Stimulated activated CD8-positive, alpha-beta memory T cell treated with anti-CD3 and anti-CD28 coated beads, Interleukin-2, amount 100 ng/mL, for 48 hours (primary cell): Measurements from ENCODE around the gene NXN.
"Not testable (repeated sequence)": the region's sequence is repeated elsewhere in the genome, so short reads cannot be mapped to it uniquely, and the experiment has no call there.

Experiments used
- DNase-seq, 2 donors: peaks; one replicate each; pipeline ENCODE4 v3.0.0-alpha.2; 2020; ENCODE audit warnings: low read depth in 2 of 2

NXN gene

DNA sequence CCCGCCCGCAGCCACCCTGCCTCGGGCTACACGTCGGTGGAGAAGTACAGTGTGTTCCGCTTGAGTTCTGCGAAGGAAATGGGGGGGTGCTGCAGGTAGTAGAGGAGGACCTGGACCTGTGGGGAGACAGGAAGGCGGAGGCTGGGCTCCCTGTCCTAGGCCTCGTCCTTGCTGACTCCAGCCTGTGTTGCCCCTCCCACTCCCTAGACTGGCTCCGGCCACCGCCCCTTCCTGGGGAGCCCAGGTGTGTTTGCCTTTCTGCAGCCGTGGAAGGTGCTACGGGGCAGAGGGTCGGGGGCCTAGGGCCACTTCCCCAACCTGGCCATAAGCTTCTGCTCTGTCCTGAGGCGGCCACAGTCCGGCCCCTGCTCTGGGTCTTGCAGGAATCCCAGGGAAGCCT, 26.5 kb upstream of the NXN start:
- DNase-seq, result no peak

DNA sequence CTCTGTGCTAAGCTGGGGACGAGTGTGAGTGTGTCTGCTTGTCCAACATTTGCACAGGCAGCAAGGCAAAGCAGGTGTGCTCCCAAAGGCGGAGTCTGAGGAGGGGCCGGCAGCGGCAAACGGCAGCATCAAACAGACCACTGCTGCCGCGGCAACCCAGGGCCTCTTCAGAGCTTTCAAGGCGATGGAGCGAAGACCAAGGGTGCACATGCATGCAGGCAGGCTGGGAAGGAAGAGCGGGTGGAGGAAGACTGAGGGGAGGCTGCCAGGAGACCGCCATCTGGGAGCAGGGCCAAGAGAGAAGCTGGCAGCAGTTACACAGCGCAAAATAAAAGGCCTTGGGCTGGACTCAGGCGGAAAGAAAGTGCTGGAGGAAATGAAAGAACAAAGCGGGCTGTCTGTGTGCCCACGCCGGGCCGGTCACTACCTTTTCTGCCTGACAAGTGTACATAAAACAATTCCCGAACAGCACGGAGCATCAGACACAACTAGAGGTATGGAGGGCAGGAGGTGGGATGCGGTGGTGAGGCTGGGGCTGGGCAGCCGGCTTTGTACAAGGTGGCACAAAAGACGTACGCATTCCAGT, 25.9 kb upstream of the NXN start:
- DNase-seq, result no peak

DNA sequence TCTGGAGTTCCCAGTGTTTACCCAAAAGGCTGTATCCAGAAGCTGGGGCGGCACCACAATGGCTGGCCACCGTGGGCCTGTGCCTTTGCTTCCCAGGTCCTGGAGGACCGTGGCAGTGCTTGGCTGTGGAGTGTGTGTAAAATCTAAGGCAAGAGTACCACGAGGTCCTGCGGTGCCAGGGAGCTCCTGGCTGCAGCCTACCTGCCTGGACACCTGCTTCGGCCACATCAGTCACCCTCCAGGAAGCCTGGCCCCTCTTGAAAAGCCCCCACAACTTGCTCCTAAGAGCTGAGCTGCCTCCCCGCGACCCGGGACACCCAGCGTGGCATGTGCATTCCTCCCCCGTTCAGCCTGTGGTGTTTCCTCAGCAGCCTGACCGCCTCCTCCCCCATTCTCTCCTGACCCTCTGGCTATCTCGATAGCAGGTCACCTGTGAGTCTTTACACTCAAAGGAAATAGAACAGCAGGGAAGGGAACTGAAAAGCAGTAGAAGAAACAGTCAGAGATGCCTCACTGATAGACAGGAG, 25.3 kb upstream of the NXN start:
- DNase-seq, result no peak

DNA sequence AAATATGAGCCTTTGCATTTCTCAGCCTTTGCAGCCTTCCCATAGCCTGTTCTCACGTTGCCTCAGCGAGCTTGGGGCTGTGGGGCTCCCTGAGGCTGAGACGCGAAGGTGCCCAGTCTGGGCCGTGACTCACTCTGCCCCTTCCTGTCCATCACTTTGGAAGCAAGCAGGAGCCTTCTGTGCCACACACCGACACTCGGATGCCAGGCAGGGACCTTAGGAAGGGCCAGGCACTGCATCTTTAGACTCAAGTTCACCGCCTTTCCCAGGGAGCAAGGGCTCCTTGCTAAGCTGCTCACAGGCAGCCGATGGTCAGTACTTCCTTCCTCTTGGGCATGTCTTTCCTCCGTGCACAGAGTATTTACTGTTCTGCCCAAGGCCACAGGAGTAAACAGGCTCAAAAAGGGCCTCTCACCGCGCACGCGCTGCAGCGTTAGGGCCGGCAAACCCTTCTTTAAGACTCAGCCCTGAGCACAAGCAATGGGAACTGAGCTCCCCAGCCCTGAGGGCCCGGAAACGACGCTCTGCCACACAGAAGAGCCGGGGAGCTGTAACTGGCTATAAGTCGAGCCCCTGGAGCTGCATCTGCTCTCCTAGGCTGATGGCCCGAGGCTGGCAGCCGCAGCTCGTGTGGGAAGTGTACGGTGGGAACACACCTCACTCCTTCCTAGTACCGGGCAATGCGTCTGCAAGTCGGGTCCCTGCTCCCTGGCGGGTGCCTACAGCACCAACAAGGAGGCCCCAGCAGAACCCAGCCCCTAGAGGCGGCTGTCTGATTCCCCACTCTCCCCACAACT, 24.6 kb upstream of the NXN start:
- DNase-seq, result no peak

DNA sequence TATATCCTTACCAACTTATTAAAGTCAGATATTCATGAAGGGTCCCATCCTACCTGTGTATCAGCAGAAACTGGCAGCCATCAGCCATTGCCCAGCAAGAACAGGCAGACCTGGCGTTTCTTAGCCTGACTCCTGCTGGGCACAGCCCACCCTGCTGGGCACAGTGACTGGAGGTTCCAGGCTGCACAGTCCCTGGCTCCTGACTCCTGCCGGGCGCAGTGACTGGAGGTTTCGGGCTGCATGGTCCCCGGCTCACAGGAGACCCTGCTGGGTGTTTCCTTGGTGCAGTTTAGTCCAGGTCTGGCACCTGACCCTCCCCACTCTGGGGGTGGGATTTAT, 24.0 kb upstream of the NXN start:
- DNase-seq, result no peak

DNA sequence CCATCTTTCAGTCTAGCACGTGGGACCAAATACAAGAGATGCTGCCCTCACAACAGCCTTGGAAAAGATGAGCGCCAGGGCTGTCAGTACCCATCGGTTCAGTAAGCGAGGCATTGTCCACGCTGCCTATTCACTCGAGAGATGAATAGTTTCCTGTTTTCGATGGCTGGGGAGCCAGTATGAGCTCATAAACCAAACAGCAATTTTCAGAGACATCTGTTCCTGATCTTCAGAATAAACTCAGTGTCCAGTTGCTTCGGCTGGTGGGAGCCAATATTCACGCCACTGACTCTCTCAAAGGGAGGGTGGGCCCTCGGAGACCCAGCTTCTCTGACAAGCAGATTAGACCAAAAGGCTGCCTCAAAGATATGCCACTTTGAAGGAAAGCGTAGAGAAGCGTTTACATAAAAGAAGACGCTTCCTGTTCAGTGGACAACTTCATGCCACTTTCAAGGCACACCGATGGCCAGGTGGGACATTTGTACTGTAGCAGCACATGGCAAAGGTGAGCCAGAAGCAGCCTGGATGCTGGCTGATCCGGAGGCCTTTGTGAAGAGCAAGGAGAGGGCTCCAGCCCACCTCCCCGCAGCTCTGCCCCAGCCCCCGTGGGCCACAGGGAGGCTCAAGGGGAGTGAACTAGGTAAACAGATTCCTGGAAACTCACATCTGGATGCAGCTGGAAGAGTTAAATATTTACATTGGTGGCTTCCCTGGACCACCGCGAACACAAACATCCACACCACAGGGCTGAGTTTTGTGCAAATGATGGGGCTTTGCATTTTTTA, 23.4 kb upstream of the NXN start:
- DNase-seq, result no peak

DNA sequence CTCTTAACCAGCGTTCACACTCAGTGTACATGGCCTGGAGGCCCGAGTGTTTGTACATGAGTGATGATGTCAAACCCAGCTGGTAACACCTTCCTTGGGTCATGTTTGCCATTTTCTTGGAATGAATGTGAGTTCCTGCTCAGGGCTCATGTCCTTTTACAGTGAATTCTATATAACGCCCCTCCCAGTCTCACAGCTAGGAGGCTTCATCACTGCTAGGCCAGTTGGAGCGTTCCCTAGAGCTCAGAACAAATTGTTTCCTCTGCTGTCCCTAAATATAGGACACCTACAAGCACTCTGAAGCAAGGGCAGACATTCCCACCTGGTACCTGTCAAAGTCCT, 22.8 kb upstream of the NXN start:
- no peak for DNase-seq

DNA sequence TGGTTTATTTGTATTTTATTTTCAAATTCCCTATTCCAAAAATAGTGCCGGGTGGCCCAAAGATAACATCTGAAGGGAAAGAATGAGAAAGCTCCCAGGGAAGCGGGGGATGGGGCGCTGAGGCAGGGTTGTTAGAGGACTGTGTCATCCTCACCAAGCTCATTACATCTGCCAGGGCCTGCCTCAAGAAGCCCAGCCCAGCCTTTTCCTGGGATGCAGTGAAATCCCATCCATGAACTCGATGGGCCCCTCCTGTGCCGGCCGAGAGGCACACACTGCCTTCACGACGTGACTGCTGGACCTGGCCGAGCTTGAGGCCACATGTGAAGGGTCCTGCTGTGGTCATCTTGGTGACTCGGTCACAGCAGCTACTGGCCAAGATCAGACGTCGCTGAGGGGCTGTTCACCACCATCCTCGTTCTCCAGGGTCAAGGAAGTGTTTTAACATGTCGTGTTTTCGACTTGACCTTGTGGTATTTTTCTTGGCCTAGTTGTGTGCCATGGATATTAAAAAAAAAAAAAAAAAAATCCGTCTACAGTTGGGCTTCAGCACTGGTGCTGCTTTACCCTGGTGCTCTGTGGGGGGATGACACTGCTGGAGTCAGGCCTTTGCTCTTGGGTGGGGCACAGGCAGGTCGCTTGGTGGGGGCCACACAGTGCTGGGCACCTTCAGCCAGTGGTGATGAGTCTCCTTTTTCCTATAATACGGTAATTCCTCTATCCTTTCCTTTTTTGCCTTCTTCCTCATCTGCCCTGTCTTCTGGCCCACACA, 22.2 kb upstream of the NXN start:
- DNase-seq, result no peak

DNA sequence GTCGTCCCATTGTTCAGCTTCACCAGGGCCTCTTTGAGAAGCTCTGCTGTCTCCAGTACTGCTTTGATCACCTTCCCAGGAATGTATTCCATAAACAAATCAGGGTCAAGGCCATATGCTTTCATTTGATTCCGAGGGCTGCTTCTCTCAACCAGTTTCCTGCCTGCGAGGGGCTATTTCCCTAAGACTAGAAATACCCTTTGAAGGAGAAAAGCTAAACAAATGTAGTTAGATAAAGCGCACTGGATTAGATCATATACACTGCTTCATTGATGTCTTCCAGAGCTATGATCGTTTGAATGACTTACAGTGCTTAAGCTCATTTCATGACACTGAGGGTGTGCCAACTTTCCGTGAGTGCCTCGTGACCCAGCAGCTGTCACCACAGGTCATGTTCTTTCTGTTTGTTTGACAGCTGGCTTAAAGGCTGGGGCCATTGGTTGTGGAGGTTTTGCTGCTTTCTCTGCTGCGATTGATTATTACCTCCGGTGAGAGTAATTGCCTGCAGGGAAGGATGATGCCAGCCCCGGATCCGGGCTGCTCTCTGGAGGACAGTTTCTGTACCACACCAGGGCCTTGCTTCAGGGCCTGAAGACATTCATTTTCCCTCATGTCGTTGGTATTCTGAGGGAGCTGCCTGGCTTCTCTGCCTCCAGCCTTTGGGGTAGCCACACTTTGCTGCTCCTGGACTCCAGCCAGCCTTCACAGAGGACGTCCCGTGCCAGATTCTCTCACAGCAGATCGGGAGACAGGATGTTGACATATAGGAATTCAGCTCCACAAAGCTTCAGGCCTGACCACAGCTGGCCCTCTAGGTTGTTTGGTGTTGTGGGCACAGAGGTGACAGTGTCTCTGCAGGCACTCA, 21.3 kb upstream of the NXN start:
- DNase-seq, result no peak

DNA sequence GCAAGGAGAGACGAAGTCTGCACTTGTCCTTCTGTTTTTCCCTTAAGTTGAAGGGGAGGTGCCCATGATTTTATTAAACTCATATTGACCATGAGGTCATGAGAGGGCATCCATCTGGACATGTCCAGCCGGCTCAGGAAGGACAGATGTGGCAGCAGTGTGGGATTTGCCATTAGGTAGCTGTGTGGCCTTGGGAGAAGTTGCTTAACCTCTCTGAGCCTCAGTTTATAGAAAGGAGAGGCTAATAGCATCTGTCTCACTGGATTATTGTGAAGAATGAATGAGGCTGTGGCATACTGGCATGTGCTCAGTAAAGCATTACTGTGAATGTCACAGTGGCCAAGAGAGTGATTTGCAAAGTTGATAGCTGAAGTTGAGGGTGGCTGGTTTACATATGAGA, 18.5 kb upstream of the NXN start:
- DNase-seq, result no peak

DNA sequence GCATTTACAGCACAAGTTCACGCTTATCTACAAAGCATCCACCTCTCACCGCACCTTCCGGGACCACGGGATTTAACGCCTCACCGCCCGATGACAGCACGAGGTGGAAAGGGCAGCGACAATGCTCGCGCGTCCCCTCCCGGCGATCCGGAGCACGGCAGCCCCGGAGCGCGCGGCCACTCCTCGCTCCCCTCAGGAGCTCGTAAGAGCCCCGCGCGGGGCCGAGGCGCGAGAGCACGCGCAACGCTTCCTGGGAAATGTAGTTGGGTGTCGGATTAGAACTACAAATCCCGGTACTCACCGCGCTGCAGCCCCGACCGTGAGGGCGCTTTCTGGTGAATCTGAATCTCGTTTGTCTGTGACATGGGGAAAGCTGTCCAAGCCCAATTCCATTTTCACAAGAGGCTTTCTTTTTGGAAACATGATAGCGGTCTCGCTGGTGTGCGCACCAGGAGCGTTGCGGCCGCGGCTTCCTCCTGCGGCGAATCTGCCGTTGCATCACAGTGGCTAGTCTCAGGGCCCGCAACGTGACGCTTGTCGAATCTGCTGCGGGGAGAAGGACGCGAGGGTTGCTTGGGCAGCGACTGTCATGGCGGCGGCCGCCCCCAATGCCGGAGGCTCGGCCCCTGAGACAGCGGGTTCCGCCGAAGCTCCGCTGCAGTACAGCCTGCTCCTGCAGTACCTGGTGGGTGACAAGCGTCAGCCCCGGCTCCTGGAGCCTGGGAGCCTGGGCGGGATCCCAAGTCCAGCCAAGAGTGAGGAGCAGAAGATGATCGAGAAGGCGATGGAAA, 17.2 kb upstream of the NXN start, which contains the start of gene TIMM22:
TSS of gene TIMM22 (plus strand) at position 576 of the 791 bp plus-strand sequence. CDS start at position 590, 14 bp downstream.
- peak; percentile 82 to 87 for DNase-seq

DNA sequence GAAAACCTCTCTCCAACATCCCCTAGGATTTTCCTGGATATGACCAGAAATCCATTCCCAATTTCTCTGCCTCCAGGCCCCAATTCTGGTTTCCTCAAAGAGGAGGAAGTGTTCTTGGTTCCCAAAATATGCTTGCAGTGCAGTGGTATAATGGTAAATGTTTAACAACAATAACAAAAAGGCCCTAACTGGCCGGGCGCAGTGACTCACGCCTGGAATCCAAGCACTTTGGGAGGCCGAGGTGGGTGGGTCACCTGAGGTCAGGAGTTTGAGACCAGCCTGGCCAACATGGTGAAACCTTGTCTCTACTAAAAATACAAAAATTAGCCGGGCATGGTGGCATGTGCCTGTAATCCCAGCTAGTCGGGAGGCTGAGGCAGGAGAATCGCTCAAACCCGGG, 15.7 kb upstream of the NXN start:
- DNase-seq, result not testable (repeated sequence)

DNA sequence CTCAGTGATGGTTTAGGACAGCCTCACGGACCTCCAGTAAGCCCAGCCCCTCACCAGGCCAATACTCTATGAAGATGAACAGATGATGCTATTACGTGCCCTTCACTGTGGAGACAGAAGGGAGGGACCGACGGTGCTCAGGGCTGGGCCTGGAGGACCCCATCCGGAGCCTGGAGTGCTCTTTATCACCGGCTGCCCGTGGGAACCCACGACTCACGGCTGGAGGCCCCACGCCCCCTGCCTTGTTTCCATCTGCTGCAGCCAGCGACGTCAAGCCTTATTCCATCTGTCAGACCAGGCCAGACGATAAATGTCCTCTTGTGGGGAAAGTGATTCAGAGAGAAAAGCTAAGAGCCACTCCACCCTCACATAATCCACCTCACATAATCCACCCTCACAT, 13.4 kb upstream of the NXN start:
- no peak for DNase-seq

DNA sequence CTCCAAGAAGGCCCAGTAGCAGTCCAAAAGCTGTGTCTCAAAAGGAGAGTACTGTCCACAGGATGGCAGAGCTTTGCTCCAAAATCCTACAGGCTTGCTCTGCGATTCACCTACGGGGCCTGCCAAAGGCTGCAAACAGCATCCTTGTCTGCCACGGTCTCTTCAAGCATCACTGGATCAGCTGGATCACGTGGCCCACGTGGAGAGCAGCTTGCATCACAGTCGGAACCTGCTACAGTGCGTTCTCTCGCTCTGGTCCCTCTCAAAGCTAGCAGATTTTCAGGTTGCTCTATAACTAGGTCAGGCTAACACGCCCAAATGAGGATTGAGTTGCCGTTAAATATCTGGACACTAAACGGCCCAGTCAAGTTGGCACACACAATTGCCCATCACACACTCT, 9.0 kb upstream of the NXN start:
- no peak for DNase-seq

DNA sequence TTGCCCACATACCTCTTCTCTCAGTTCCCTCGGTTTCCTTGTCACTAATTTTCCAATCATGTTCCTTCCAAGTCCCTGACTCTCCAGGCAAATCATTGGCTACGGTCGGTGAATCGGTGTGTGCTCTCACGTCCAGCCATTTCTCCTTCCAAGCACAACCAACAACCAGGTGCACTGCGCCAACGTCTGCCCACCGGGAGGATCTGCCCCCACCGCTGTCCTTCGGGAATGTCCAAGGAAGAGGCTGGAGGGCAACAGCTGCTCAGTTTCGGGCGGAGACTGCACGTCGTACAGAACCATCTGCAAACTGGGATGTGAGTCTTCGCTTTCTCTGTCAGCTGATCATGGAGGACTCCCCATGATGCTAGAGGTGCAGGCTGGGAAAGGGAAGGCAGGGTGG, 8.4 kb upstream of the NXN start:
- DNase-seq, result no peak

DNA sequence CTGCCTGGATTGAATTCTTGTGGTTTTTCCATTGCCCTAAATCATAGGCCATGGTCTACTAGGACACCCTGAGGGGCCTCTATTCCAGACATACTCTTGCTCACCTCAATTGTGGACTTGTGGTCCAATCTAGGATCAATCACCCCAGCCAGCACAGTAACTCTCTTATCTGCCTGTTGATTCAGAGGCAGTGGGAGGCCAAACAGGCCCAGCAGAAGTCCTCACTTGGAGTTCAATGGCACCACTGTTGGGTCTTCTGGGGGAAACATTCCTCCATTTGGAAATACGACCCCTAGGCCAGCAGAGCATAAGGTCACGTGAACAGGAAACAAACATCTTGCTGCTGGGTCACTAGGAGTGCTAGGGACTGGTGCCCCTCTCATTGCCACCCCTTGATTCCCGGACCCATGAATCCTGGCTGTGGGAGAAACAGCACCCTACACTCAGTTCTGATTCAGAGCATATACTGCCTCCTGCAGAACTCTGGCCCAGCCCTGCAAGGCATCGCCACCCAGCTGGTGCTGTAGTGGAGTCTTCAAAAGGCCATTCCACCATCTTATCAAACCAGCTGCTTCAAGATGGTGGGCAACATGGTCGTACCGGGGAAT, 6.8 kb upstream of the NXN start:
- no peak for DNase-seq

DNA sequence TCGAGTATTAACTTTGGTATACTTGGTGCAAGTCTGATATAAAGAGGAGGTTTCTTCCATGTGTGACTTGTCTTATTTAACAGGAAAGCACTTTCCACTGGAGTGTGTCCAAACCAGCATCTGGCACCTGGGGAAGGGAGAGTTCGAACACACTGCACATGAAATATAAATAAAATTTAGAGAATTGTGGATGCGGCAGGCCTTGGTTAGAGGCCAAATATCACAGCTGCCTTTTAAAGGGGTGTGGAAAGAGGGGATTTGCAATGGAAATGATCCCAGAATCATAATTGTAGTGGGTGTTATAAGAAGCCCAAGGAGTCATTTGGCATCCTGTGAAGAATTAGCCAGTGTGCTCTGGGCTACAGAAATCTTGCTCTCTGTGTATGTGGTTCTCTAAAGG, 4.3 kb upstream of the NXN start:
- no peak for DNase-seq

DNA sequence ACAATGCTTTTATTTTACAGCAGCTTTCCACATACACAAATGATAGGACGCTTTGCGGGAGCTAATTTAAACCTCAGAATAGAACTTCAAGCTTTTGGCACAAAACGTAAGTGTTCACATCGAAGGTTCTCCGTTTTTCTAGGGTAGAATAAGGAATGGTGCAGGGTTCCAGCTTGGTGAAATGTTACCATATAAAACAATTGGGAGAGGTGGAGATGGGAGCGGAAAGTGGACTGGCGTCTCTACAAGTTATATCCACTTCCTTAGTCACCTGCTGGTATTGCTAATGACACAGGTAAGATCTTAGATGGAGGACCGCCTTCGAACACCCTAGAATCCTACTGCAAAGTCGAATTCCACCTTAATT, 1.7 kb upstream of the NXN start:
- DNase-seq, result no peak

DNA sequence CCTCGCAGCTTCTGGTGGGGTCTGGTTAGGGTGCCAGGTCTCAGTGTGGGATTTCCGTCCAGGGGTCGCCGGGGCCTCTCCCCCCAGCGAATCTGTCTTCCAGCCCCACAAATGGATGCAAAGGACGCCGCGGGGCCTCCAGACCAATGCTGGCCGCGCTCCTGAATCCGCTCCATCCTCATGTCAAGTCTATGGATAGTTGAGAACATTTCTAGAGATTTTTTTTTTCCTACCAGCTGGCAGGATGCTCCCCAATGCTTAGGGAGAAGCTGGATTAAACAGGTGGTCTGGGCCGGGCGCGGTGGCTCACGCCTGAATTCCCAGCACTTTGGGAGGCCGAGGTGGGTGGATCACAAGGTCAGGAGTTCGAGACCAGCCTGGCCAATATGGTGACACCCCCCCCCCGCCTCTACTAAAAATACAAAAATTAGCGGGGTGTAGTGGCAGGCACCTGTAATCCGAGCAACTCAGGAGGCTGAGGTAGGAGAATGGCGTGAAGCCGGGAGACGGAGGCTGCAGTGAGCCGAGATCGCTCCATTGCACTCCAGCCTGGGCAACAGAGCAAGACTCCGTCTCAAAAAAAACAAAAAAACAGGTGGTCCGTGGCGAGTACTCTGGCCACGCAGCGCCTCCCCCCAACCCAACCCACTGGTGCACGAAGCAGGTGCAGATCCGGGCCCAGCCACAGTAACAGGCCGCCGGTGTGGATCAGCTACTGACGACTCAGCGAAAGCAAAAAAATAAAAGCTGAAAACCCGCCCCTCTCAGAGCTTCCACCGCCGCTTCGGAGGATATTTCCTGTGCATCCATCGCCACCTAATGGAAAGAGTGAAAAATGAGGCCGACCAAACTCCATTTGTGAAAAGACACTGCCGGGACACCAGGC, 1.1 kb upstream of the NXN start:
- peak; percentile 40 to 59 for DNase-seq
